Activated naive CD4-positive, alpha-beta T cell treated with anti-CD3 and anti-CD28 coated beads for 36 hours (primary cell): Measurements from ENCODE around the gene RPL9. TPM values are rescaled to one million over a fixed set of nuclear protein-coding genes. Genes with fewer than 3 reads are reported as not detected.
A peak's percentile ranks its signal among the peaks of the same experiment; 100 is the strongest.
"Not testable (repeated sequence)": the region's sequence is repeated elsewhere in the genome, so short reads cannot be mapped to it uniquely, and the experiment has no call there.

ENCODE experiments used
- CTCF ChIA-PET: fragments of 350-600 bp; sonication (Branson Sonifier 250); formaldehyde crosslinking; loops from one replicate; lab custom pipeline; 2021; ENCODE audit warnings: antibody characterized with exemption; lab: Charles Lee
- DNase-seq: peaks from one replicate; pipeline ENCODE4 v3.0.0-alpha.2; 2020
- H3K27ac Mint-ChIP-seq: one replicate; pipeline ENCODE4 v1.8.0; 2021; ENCODE audit warnings: mild to moderate bottlenecking, mixed read lengths
- H3K27me3 Mint-ChIP-seq: one replicate; pipeline ENCODE4 v1.8.0; 2021; ENCODE audit warnings: low read depth, mixed read lengths
- H3K36me3 Mint-ChIP-seq: one replicate; pipeline ENCODE4 v1.8.0; 2021; ENCODE audit warnings: low read depth, mixed read lengths
- H3K4me1 Mint-ChIP-seq: one replicate; pipeline ENCODE4 v1.8.0; 2021; ENCODE audit warnings: low read depth, mixed read lengths
- H3K4me3 Mint-ChIP-seq: one replicate; pipeline ENCODE4 v1.8.0; 2021; ENCODE audit warnings: mild to moderate bottlenecking, moderate library complexity, mixed read lengths
- H3K9me3 Mint-ChIP-seq: one replicate; pipeline ENCODE4 v1.8.0; 2021; ENCODE audit warnings: mixed read lengths
- intact Hi-C: fragments of 100-400 bp; cut with micrococcal nuclease; formaldehyde crosslinking; loops from one replicate; pipeline ENCODE4 v1.15.1; 2023
- total RNA-seq, 2 experiments: library from RNA; stranded (reverse); gene quantifications; one replicate each; pipeline ENCODE4 v1.2.3, GENCODE V29; 2021

Gene RPL9
- total RNA-seq, 2 experiments from 2014 or later: 2,383 to 2,428 TPM

- Mint-ChIP-seq H3K4me1 (no peaks in the 10 kb centered on the region), H3K27ac (no peak overlapping the region), H3K9me3 (no peaks in the 10 kb centered on the region), H3K4me3 (no peak overlapping the region), H3K27me3 (no peaks in the 10 kb centered on the region), H3K36me3 (peaks cover 2% of the 10 kb centered on the region)
- intact Hi-C loops: no loop called here
- no peak for DNase-seq
- CTCF ChIA-PET: interaction anchor here (0.7 to 0.8 kb wide), 2 partner anchors 16 to 121 kb away, joined by 3 to 4 read pairs; no protein-coding TSS in a partner anchor
Measured at GRCh38 chr4:39484582-39485272, 26.0 kb upstream of the RPL9 start.

GRCh38 chr4:39480902-39481695 lies 22.4 kb upstream of the RPL9 start:
- H3K27me3 Mint-ChIP-seq: no peaks in the 10 kb centered on the region
- peaks cover 2% of the 10 kb centered on the region for H3K36me3 Mint-ChIP-seq
- H3K4me3 Mint-ChIP-seq: no peak overlapping the region
- H3K27ac Mint-ChIP-seq: no peak overlapping the region
- CTCF ChIA-PET: interaction anchor here (1.7 kb wide), 1 partner anchor 12 kb away, joined by 6 read pairs; no protein-coding TSS in a partner anchor
- H3K4me1 Mint-ChIP-seq: no peaks in the 10 kb centered on the region
- intact Hi-C loops: no loop called here
- no peaks in the 10 kb centered on the region for H3K9me3 Mint-ChIP-seq
- no peak for DNase-seq

GRCh38 chr4:39480251-39480650 lies 21.5 kb upstream of the RPL9 start:
- Mint-ChIP-seq H3K36me3 (peaks cover 2% of the 10 kb centered on the region), H3K4me1 (no peaks in the 10 kb centered on the region), H3K4me3 (no peak overlapping the region), H3K27ac (no peak overlapping the region), H3K9me3 (no peaks in the 10 kb centered on the region), H3K27me3 (no peaks in the 10 kb centered on the region)
- intact Hi-C loops: no loop called here
- CTCF ChIA-PET: interaction anchor here (0.6 to 1.7 kb wide), 3 partner anchors 11 to 590 kb away, joined by 3 to 6 read pairs (median 4); no protein-coding TSS in a partner anchor
- DNase-seq: no peak

- intact Hi-C loops: no loop called here
- no peaks in the 10 kb centered on the region for H3K9me3 Mint-ChIP-seq
- no peak for DNase-seq
- H3K27me3 Mint-ChIP-seq: no peaks in the 10 kb centered on the region
- no peak overlapping the region for H3K27ac Mint-ChIP-seq
- CTCF ChIA-PET: no interaction called here
- H3K36me3 Mint-ChIP-seq: peaks cover 12% of the 10 kb centered on the region
- H3K4me3 Mint-ChIP-seq: no peak overlapping the region
- no peaks in the 10 kb centered on the region for H3K4me1 Mint-ChIP-seq
Measured at GRCh38 chr4:39476187-39476895, 17.6 kb upstream of the RPL9 start.

DNA sequence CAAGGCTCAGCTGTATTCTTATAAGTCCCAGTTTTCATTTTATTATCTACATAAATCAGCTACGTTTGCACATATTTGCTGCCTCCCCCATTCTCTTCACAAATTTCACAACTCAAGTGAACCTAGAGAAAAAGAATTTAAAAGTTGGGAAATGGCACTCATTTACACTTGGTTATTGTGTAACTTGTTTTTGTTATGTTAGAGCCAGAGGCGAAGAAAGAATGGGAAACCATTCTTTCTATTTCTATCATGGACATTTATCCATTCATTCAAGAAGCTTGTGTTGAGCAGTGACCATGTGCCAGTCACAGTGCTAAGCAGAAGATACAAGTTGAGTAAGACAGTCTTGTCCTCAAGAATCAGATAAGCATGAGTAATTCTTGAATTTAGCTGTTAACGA lies 13.7 kb upstream of the RPL9 start:
- CTCF ChIA-PET: interaction anchor here (0.7 kb wide), 1 partner anchor 918 kb away, joined by 3 read pairs; no protein-coding TSS in a partner anchor
- DNase-seq: no peak
- peaks cover 24% of the 10 kb centered on the region for H3K36me3 Mint-ChIP-seq
- no peaks in the 10 kb centered on the region for H3K27me3 Mint-ChIP-seq
- H3K27ac Mint-ChIP-seq: no peak overlapping the region
- H3K4me1 Mint-ChIP-seq: peaks cover 7% of the 10 kb centered on the region
- no peak overlapping the region for H3K4me3 Mint-ChIP-seq
- no peaks in the 10 kb centered on the region for H3K9me3 Mint-ChIP-seq
- intact Hi-C loops: no loop called here

- intact Hi-C loops: no loop called here
- CTCF ChIA-PET: interaction anchor here (0.6 to 2.5 kb wide), 3 partner anchors 11 to 154 kb away, joined by 3 to 27 read pairs (median 6); partner anchors contain the start of genes LIAS and RPL9
Measured at GRCh38 chr4:39470402-39470801, 11.7 kb upstream of the RPL9 start.

GRCh38 chr4:39469429-39470077 lies 10.8 kb upstream of the RPL9 start:
- peak; percentile 24 for DNase-seq
- intact Hi-C loops: loop anchor here (1.0 to 2.0 kb wide), 7 partner anchors 57 to 1250 kb away; partner anchors contain the start of genes SMIM14 and UGDH
- CTCF ChIA-PET: interaction anchor here (0.6 to 2.5 kb wide), 25 partner anchors 10 to 1372 kb away, joined by 3 to 27 read pairs (median 4); partner anchors contain the start of genes LIAS, RPL9, SMIM14 and UGDH
- no peak overlapping the region for H3K4me3 Mint-ChIP-seq
- H3K27ac Mint-ChIP-seq: peak overlapping the region; percentile 37
- peaks cover 12% of the 10 kb centered on the region for H3K4me1 Mint-ChIP-seq
- peaks cover 32% of the 10 kb centered on the region for H3K36me3 Mint-ChIP-seq
- no peaks in the 10 kb centered on the region for H3K27me3 Mint-ChIP-seq
- no peaks in the 10 kb centered on the region for H3K9me3 Mint-ChIP-seq

More at GRCh38 chr4:39470402-39470801, 11.7 kb upstream of the RPL9 start:
- Mint-ChIP-seq H3K27me3 (no peaks in the 10 kb centered on the region), H3K4me1 (peaks cover 7% of the 10 kb centered on the region), H3K4me3 (no peak overlapping the region), H3K27ac (no peak overlapping the region), H3K9me3 (no peaks in the 10 kb centered on the region), H3K36me3 (peaks cover 26% of the 10 kb centered on the region)
- DNase-seq: no peak

GRCh38 chr4:39467464-39467863 lies 8.7 kb upstream of the RPL9 start:
- no peak overlapping the region for H3K27ac Mint-ChIP-seq
- CTCF ChIA-PET: no interaction called here
- H3K27me3 Mint-ChIP-seq: no peaks in the 10 kb centered on the region
- no peak overlapping the region for H3K4me3 Mint-ChIP-seq
- peaks cover 32% of the 10 kb centered on the region for H3K36me3 Mint-ChIP-seq
- peaks cover 15% of the 10 kb centered on the region for H3K4me1 Mint-ChIP-seq
- DNase-seq: no peak
- intact Hi-C loops: no loop called here
- H3K9me3 Mint-ChIP-seq: no peaks in the 10 kb centered on the region

DNA sequence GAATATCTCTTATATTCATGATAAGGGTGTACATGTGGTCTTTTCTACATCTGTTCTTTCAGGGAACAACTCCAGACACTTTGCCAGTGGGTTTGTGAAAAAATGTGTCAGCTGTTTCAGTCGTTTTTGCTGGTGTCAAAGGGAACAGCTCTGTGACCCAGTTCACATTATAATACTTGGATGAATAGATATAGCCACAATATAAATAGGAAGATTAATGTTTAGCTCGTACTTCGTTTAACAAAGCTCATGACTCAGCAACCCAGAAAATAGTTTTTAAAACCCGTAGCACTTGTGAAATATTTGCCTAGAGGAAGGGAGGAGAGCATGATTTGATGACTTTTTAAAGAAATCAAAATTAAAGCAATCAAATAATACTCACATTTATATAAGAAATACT lies 8.0 kb upstream of the RPL9 start:
- intact Hi-C loops: no loop called here
- Mint-ChIP-seq H3K27me3 (no peaks in the 10 kb centered on the region), H3K27ac (no peak overlapping the region), H3K4me3 (no peak overlapping the region), H3K36me3 (peaks cover 32% of the 10 kb centered on the region), H3K4me1 (peaks cover 15% of the 10 kb centered on the region), H3K9me3 (no peaks in the 10 kb centered on the region)
- DNase-seq: no peak
- CTCF ChIA-PET: interaction anchor here (0.6 to 2.0 kb wide), 3 partner anchors 11 to 840 kb away, joined by 6 to 10 read pairs (median 7); no protein-coding TSS in a partner anchor

- intact Hi-C loops: no loop called here
- H3K4me3 Mint-ChIP-seq: no peak overlapping the region
- CTCF ChIA-PET: interaction anchor here (0.7 to 2.0 kb wide), 2 partner anchors 10 to 118 kb away, joined by 3 to 10 read pairs; no protein-coding TSS in a partner anchor
- H3K36me3 Mint-ChIP-seq: peaks cover 37% of the 10 kb centered on the region
- H3K9me3 Mint-ChIP-seq: no peaks in the 10 kb centered on the region
- no peak overlapping the region for H3K27ac Mint-ChIP-seq
- H3K4me1 Mint-ChIP-seq: peaks cover 25% of the 10 kb centered on the region
- no peaks in the 10 kb centered on the region for H3K27me3 Mint-ChIP-seq
- DNase-seq: no peak
Measured at GRCh38 chr4:39464886-39465501, 6.3 kb upstream of the RPL9 start.

- CTCF ChIA-PET: interaction anchor here (0.7 to 4.2 kb wide), 3 partner anchors 10 to 92 kb away, joined by 3 to 27 read pairs (median 11); partner anchors contain the start of gene RFC1
- not testable (repeated sequence) for H3K9me3 Mint-ChIP-seq, H3K27me3 Mint-ChIP-seq, DNase-seq
- H3K4me3 Mint-ChIP-seq: peak overlapping the region; percentile 91
- intact Hi-C loops: loop anchor here (1.0 to 10.0 kb wide), 10 partner anchors 11 to 849 kb away; partner anchors contain the start of genes PDS5A, RFC1, TMEM156 and UBE2K
- H3K36me3 Mint-ChIP-seq: peaks cover 66% of the 10 kb centered on the region
- H3K27ac Mint-ChIP-seq: peak overlapping the region; percentile 98
- peaks cover 50% of the 10 kb centered on the region for H3K4me1 Mint-ChIP-seq
Measured at GRCh38 chr4:39458161-39458504, 589 bp downstream of the RPL9 start.
